Measurements from ENCODE around the gene PLCG1.

Gene PLCG1

DNA sequence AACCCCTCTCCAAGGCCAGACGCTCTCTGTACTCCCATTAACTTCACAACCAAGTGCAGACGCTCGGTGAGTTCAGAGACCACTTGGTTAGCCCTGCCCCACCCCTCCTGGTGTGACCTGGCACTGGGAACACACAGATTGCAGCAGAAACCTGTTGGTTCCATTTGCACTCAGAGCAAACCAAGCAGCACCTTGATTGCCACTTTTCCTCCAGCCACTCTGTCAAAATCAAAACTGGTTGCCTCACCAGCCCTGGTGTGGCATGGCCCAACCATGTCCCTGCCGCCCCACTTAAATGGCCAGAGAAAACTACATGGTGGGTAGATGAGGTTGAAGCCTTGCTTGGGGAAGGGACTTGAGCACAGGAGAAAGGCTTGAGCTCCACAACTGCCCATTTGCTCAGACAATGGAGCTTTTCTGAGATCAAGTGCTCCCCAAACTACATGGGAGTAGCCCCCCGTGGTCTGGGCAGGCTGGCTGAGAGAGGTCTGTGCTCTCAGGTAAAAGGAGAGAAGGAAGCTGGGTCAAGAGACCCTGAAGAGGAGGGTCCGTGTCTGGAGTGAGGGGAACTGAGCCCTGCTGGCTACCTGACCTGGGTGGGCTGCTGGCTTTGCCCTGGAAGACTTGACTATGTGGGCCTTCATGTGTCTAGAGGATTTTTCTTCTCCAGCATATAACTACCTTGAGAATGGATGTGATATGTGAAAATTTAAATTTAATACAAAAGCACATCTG, 43.4 kb downstream of the PLCG1 start:
- DNase-seq (ENCODE audit: low spot score) = no peak

DNA sequence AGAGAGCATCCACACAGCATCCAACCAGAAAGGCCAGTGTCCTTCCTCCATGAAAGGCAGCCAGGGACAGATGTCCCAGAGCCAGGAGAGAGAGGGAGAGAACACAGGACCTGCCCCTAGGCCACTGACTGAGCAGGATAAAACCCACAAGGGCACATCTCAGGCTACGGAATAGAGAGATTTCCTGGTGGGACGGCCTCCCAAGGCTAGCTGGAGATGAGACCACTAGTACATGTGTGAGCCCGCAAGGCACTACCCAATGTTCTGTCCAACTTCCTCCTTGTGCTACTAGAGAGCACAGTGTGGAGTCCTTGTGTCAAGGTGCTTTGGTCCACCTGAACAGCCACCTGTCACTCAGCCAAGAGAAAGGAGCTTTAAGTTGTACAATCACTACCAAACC, 44.2 kb downstream of the PLCG1 start:
- peak; percentile 64 for DNase-seq (ENCODE audit: low spot score)

DNA sequence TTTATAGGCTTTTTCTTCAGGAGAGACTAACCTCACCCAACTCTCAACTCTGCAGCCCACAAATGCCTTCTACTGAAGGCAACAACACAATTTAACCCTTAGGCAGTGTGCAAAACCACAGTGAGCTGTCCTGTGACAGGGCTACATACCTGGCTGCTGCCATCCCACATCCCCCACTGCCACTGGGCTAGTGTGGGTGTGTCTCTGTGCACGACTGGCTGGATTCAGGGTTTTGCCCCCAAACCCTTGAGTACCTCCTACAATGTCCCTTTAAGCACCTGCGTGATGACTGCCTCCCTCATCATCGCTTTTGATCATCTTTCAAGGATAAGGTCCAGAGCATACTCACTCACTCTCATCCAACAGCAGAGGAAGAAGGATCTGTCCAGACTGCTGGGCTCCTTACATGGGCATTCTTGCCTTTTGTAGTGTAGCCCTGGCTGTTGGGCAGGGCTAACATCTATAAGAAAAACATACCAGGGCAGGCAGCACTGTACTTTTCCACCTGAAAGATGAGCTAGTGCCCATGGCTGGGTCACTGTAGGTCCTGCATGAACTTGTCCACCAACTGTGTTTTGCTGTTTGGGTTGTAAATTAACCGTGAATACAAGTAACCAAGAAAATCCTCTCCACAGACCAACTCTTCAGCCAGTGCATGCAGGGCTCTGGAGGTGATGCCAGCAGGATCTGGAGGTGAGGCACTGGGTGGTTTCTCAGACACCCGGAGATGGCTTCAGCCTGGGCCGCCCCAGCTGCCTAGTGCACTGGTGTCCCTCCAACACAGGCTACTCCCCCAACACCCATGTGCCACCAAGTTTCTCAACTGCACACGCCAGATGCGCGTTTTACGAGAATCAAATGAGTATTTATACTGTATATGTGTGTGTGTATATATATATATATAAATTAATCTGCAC, 45.2 kb downstream of the PLCG1 start:
- no peak for DNase-seq (ENCODE audit: low spot score)

DNA sequence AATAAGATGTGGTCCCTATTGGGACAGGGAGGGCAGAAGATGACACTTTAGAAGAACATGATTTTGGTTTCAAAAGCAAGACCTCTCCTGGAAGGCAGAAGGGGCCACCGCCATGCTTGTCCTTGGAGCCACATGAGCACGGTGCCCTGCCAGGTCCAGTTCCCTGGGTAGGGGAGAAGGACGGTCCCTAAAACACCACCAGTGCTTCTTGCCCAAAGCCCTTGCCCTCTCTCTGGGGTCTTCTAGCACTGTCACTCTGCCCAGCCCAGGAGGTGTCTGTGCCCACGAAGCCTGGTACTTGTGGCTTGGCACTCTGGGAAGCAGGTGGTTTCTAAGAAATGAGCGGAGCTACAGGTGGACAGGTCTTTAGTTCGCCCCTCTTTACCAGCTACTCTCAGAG, 46.0 kb downstream of the PLCG1 start:
- DNase-seq (ENCODE audit: low spot score) = no peak

DNA sequence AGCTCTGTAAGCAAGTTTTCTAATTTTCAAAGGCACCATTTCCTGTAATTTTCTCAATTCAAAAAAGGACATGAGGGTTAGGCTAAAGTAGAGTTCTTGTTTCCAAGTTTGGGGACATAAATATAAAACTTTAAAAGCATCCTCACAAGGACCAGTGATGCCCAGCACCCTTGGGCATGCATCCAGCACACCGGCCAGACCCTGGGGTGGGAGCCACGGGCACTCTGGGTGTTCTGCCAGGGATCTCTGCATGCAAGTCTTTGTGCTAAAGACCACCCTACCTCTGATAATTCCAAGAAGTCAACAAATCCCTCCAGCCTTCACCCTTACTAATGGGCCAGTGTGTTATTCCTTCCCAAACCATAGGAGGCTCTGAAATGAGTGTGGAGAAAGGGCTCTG, 46.5 kb downstream of the PLCG1 start:
- DNase-seq (ENCODE audit: low spot score) = no peak

DNA sequence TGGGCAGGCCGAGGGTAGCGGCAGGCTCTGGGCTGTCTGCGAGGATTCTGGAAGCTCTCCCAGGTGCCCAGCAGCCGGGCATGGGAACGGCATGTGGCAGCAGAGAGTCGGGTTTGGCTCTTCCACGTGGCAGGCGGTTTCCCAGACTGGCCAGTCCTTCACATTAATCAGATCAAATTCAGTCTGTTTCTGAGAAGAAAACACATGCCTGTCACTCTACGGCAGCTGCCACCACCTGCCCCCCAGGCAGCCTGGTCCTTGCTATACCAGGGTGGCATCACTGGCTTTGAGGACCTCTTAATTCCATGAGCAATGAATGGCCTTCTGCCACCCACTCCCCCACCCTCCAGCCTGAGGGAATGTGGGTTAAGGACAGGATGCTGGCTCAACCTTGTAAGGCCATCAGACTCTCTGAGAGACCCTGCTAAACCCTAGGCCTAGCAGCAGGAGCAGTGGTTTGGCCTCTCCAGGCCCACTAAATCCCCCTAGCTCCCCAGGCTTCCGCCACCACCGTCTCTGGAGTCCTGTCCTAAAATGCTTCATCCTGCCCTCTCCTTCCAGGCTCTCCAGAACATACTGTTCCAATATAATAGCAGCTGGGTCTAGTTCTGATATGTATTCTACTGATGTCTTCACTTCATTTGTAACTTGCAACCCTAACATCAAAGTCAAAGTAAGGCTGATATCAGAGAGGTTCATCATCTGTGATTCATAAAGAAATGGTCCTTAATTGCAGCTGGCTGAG, 47.8 kb downstream of the PLCG1 start:
- peak; percentile 82 for DNase-seq (ENCODE audit: low spot score)

DNA sequence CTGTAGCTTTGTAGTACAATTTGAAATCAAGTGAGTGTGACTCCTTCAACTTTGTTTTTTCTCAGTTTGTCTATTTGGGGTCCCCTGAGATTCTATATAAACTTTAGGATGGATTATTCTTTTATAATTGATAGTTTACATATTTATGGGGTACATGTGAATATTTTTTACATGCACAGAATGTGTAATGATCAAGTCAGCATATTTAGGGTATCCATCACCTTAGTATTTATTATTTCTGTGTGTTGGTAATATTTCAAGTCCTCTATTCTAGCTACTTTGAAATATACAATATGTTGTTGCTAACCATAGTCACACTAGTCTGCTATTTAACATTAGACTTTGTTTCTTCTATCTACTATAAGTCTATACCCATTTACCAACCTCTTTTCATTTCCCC, 50.3 kb downstream of the PLCG1 start:
- no peak for DNase-seq (ENCODE audit: low spot score)

DNA sequence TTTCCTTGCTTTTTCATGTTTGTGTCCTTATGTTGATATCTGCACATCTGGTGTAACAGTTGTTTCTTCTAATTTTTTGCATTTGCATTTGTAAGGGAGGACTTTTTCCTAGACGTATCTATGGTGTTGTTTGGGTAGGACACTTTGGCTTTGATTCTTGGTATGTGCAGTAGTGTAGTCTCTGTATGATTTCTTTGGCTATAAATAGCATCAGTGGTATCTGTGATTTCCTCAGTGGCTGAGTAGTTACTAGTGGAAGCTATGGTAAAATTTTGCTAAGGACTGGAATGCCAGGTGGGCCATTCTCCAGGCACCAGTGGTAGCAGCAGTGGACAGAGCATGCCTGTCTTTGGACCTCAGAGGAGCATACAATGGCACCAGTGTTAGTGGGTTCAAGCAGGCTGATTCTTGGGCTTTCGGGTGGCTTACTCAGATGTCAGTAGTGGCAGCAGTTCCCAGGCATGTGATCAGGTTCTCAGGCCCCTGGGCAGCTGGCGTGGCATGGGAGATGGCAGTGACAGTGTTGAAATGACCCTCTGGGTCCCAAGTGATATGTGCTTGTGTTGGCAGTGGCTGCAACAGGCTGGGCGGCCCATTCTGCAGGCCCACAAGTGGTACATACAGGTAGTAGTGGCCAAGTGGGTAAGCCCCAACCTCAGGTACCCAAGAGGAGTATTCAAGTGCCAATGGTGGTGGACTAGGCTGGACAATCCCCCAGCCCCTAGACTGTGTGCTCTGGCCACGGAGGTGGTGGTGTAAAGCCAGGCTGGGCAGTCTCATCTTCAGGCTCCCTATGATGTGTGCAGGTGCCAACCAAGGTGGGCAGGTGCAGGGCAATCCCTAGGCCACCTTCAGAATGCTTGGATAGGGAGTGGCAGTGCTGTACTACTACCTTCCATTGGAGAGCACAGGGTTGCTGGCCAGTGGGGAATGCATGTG, 54.5 kb downstream of the PLCG1 start:
- DNase-seq (ENCODE audit: low spot score) = no peak

DNA sequence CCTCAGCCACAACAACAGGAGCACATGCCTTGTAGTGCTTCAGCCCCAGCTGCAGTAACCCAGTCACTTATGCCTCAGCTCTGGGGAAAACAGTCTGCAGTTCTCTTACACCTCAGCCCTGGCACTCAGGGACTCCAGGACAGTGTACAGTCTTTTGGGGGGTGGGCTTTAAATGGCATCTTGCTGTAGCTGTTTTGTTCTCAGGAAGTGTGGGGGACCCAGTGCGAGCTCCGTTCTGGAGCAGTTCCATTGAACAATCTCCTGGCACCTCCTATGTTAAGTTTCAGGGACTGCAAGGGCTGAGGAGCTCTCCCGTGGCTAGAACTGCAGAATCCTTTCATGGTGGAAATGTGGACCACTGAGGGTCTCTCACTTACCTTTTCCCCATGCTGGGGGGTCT, 55.2 kb downstream of the PLCG1 start:
- DNase-seq (ENCODE audit: low spot score) = no peak

DNA sequence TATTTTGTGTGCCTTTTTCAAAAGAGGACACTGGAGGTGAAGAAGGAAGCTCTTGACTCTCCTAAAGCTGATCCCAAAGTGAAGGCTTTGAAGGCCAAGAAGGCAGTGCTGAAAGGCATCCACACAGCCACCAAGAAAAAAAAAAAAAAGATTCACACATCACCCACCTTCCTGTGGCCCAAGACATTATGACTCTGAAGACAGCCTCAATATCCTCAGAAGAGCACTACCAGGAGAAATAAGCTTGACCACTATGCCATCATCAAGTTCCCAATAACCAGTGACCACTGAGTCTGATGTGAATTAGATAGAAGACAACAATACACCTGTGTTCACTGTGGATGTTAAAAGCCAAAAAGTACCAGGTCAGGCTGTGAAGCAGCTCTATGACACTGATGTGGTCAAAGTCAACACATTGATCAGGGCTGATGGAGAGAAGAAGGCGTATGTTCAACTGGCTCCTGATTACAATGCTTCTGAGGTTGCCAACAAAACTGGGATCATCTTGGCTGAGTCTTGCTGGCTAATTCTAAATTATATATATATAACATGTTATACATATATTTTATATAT, 59.4 kb downstream of the PLCG1 start:
- DNase-seq (ENCODE audit: low spot score) = no peak

DNA sequence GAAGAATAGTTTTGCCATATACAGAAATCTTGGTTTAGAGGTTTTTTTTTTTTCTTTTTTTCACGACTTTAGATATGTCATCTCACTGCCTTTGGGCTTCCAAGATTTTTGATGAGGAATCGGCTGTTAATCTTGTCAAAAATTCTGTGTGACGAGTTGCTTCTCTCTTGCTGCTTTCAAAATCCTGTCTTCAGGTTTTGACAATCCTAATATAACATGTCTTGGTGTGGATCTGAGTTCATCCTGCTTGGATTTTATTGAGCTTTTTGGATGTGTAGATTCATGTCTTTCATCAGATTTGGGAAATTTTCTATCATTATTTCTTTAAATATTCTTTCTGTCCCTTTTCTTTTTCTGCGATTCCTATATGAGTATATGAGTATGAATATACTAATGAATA, 61.1 kb downstream of the PLCG1 start:
- DNase-seq (ENCODE audit: low spot score) = no peak

DNA sequence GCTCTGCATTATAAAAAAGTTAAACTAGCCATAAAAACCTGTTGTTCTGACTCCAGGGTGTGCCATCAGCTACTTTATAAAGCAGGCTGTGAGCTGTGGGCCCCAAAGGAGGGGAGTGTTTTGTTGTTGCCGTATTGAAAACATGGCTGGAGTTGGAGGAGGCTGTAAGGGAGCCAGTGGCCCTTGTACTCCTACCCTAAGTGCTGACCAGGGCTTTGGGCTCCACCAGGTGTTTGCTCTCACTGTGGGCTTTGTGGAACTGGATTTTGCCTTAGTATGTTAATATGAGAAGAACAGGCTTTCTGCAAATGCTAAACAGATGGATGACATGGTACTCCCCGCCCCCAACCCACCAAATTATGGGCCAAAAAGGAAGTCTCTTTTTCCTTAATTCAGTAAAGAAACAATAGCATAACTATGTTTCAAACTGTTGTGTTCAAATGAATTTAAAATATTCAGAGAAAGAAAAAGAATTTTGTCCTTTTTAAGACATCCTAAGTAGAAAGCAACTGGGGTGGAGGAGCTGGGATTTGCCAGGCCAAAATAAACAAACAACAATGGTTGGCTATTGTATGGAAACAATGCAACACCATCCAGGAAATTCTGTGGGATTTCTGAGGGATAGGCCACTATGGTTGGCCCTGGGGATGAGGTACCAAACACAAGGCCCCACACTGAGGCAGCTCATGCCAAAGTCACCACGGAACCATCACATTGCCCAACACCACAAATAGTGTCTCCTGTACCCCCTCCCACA, 63.3 kb downstream of the PLCG1 start:
- DNase-seq (ENCODE audit: low spot score) = no peak

DNA sequence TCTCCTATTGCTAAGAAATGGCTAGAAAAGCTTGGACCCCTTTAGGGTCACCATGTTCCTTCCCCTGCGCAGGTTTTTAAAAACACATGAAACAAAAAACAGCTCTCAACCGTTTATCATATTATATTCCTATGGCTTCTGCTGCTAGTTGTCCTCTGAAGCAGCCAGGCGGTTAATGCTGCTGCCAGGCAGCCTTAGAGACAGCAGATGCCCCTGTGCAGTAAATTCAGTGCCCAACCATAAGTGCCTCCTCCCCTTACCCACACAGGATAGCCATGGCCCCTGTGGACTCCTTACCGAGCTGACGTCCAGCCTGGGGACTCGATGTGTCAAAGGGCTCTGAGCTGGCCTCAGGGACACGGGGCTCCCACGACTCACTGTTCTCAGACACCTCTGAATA, 64.4 kb downstream of the PLCG1 start:
- no peak for DNase-seq (ENCODE audit: low spot score)

DNA sequence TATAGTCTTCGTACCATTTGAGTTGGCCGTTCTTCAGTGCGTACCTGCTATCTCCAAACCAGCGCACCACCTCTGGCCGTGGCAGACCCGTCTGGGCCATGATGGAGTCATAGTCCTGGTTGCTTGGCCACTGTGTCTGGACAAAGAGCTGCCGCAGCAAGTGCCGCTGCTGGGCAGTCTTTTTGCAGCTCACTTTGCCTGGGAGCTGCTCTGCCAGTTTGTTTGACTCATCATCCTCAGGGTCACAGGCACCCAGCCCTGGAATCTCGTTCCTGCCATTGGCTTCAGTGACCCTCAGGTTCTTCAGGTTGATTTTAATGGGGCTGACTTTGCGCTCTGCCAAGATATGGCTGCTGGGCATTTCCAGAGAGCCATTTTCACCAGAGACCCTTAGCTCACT, 65.1 kb downstream of the PLCG1 start:
- DNase-seq (ENCODE audit: low spot score) = no peak

DNA sequence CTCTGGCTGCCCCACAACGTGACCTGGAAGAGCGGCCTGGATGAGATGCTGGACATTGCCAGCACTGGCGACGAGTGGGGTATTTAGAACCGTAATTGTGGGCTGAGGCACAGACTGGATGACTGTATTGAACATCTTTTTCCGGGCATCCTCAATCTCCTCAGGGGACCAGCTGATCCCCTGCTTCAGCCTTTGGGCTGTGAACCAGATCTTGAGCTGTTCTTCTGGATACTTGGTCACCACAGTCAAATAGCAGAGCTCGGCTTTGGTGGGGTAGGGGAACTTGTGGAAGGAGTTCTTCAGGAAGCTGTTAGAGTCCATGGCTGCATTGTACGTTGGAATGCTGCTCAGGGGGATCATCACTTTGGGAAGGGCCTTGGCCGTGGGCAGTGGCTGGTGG, 66.3 kb downstream of the PLCG1 start:
- DNase-seq (ENCODE audit: low spot score) = no peak

DNA sequence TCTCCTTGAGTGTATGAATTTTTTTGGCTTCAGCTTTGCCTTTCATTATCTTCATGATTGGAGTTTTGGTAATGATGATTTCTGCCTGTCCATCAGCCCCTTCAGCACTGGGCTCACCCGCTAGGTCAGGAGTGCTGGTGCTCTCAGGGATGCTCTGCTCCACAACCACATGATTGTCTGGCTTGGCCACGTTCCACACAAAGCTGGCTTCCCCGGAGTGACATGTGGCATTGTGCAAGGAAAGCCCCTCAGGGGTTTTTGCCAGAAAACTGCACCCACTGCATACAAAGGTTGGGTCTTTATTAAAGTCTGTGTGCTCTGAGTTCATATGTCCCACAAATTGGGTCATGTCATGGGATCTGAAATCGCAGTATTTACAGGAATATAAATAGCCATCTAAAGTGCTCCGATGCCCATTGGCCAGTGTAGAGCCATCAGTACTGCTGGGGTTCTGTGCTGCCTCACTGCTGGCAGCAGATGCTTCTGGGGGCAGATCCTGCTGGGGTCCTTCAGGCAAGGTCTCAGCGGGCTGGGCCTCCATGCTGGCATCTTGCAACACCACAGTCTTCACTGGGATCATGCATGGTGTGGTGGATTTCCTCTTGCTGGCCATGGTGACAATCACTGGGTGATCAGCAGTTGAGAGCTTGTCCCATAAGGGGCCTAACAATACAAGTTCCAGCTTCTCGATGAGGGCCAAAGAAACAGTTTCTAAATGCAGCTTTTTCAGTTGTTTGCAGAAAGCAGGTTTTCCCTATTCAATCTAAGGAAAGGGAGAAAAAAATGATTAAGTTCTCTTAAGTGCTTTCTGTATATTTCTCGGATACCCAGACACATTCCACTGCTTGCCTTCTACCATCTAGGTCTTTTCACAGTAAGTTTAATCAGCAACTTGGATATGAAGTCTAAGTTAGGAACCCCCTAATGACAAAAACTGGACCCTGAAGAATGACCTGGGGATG, 67.2 kb downstream of the PLCG1 start:
- no peak for DNase-seq (ENCODE audit: low spot score)

DNA sequence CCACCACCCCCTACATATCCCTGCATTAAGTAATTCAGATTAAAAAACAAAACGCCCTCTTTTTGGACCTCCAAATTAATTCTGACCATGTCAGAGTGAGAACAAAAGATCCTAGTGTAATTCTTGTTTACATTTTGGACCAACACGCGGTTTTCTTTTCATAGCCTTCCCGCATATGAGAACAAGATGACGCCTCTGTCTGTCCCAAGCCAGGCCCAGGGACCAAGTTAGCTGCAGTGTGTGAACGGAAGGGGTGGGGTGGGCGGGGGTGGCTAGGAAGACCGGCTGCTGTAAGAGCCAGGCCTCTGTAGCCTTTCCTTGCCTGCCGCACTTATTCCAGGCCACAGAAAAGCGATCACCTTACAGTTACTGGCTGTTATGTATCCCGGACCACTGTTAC, 68.0 kb downstream of the PLCG1 start:
- no peak for DNase-seq (ENCODE audit: low spot score)

DNA sequence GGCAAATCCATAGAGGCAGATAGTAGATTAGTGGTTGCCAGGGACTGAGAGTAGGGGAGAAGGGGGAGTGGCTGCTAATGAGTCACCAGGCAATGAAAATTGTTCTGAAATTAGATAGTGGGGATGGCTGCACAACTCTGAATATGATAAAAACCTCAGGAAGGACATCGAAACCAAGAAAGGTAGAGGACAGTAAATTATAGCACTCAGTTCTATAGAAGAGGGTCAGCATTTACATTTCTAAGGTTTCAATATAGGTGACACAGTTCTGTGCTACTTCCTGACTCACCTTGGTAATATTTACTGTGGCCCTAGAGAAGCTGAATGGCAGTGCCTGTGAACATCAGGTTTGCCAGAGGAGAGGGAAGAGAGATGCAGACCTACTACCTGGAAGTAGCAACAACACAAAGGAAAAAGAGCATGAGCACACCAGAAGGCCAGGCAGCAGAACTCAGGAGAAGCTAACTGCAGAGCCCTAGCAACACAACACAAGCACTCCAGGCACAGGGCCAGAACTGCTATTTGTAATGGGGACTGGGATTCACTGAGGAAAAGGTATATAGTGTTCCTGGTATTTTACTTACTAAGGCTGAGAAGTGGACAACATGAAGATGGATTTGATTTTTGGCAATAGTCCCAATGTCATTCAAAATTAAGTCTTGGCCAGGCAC, 75.9 kb downstream of the PLCG1 start:
- peak; percentile 52 for DNase-seq (ENCODE audit: low spot score)

DNA sequence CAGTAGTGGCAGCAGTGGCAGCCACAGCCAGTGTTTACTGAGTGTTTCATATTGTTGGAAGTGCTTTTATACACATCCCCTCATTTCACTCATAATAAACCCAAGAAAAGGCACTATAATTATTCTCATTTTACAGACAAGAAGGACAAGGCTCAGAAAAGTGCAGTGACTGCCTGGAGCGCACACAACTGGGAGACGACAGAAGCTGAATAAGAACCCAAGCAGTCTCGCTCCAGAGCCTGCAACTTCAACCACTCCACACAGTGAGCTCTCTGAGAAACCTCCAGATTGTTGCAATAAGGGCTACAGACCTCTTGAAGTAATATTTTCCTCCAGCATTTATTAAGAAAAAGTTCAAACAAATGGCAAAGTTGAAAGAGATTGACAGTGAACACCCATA, 76.9 kb downstream of the PLCG1 start:
- no peak for DNase-seq (ENCODE audit: low spot score)
